GM13977 (cell line): Measurements from ENCODE around the gene DLG1.
"Not testable (repeated sequence)": the region's sequence is repeated elsewhere in the genome, so short reads cannot be mapped to it uniquely, and the experiment has no call there.

ENCODE experiments used
- DNase-seq: peaks from one replicate; pipeline ENCODE4 v3.0.0; 2012; ENCODE audit warnings: low spot score
- in situ Hi-C: fragments of 300-500 bp; cut with MboI; formaldehyde crosslinking; loops from one replicate; pipeline ENCODE4 v1.12.0; 2022; ENCODE audit warnings: low sequenced_read_pairs, low pct_unique_long_range_greater_than_20kb, mixed read lengths, inconsistent platforms; ENCODE audit not compliant: unreplicated experiment
- TF ChIP-seq, protein P1 (sequence below): IDR thresholded peaks from 2 replicates; pipeline ENCODE4 v1.5.1; 2012; ENCODE audit warnings: mild to moderate bottlenecking, control low read depth; ENCODE audit not compliant: insufficient read depth; ENCODE audit errors: extremely low read depth, missing control alignments

DLG1 gene

GRCh38 chr3:197216169-197216860 is 82.1 kb downstream of the DLG1 start:
- TF ChIP-seq, protein P1, sequence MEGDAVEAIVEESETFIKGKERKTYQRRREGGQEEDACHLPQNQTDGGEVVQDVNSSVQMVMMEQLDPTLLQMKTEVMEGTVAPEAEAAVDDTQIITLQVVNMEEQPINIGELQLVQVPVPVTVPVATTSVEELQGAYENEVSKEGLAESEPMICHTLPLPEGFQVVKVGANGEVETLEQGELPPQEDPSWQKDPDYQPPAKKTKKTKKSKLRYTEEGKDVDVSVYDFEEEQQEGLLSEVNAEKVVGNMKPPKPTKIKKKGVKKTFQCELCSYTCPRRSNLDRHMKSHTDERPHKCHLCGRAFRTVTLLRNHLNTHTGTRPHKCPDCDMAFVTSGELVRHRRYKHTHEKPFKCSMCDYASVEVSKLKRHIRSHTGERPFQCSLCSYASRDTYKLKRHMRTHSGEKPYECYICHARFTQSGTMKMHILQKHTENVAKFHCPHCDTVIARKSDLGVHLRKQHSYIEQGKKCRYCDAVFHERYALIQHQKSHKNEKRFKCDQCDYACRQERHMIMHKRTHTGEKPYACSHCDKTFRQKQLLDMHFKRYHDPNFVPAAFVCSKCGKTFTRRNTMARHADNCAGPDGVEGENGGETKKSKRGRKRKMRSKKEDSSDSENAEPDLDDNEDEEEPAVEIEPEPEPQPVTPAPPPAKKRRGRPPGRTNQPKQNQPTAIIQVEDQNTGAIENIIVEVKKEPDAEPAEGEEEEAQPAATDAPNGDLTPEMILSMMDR, result no peak
- in situ Hi-C loops, result no loop called here
- DNase-seq, result no peak

- no peak for DNase-seq
- TF ChIP-seq, protein P1, result no peak
- in situ Hi-C loops, result no loop called here
Measured at GRCh38 chr3:197212290-197212689, 86.1 kb downstream of the DLG1 start.

- in situ Hi-C loops, DNase-seq: not testable (repeated sequence)
Measured at GRCh38 chr3:197211698-197212097, 86.7 kb downstream of the DLG1 start.

- TF ChIP-seq, protein P1, result no peak
- DNase-seq, result no peak
- in situ Hi-C loops, result no loop called here
Measured at GRCh38 chr3:197209366-197210260, 88.8 kb downstream of the DLG1 start.

- in situ Hi-C loops, result no loop called here
- TF ChIP-seq, protein P1, result no peak
- no peak for DNase-seq
Measured at GRCh38 chr3:197206913-197207312, 91.5 kb downstream of the DLG1 start.

- DNase-seq, result no peak
- in situ Hi-C loops, result no loop called here
- TF ChIP-seq, protein P1, result no peak
Measured at GRCh38 chr3:197205675-197206074, 92.7 kb downstream of the DLG1 start.

DNA sequence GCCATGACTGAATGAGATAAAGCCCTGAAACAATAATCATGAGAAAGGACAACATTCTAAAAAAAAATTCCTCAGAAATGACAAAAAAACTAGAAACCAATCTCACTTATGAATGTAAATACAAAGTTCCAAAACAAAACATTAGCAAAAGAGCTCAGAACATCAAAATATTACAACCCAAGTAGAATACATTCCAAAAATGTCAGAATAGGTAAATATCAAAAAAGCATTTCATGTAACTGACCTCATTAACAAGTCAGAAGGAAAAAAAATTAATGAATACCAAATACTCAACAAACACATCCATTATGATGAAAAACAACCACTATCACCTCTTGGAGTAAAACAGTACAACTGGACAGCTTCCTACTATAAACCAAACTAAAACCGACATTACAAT is 93.1 kb downstream of the DLG1 start:
- no peak for DNase-seq
- in situ Hi-C loops, result no loop called here
- TF ChIP-seq, protein P1, result no peak
